Hypothalamus (tissue), 51 donors: Measurements from ENCODE around the gene GRM2.

ENCODE experiments used
- DNase-seq, 51 donors: peaks; one replicate each; lab custom pipeline; 2025; lab: John Stamatoyannopoulos, UW

The GRM2 gene

DNA sequence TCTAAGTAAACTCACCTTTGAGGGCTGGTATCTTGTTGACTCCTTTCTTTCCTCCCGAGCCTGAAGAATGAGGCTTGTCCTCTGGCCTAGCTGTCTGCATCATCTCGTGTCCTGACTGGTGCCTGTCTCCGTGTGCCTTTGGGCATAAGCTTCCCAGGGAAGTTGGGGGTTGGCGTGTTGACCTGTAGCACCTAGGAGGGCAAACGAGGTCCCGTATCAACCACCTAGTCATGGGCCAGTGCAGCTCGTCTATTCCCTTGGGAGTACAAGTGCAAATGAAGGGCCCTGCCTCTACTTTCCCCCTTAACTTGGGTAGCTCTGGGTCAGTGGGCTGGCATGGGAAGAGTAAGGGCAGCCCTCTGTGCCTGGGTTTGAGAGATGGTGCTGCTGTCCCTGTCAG, 27.1 kb upstream of the GRM2 start:
- no peak for DNase-seq

DNA sequence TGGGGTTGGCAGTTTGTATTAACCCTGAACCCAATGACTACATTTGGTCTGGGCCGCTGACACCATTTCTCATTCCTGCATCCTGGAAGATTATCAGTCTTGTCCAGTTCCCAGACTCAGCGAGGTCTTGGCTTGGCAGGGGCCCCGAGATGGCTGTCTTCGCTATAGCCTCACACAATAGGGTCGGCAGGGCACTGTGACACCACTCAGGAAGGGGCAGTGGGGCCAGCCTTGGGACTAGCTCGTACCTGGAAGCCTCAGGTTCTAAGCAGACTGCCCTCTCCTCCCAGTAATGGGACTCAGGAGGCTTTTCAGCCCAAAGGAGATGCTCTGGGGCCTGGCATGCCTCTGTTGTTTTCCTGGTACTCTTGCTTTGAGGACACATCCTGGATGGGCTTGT, 26.7 kb upstream of the GRM2 start:
- no peak for DNase-seq

DNA sequence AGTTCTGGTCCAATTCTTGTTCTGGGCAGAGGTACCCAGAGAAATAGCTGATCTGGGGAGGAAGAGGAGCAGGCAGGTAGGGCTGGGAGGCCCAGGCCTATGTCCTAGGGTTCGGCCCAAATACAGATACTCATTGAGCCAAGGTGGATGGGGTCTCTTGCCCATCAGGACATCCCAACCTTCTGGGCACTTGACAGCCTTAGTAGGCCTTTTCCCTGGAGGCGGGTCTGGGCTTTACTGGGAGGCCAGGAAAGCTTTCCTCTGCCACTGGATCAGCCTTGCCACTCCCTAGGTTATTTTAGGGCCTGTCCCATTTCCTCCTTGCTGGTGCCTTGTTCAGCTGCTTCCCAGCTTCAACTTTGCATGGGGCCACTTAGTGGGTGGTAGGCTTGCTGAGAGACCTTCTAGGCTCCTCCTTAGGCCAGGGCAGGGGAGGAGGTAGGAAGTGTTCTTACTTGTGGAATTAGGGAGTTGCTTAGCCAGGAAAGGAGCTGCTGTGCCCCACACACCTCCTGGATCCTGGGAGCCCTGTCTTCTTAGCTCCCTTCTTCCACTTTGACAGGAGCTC, 26.1 kb upstream of the GRM2 start:
- DNase-seq = no peak

DNA sequence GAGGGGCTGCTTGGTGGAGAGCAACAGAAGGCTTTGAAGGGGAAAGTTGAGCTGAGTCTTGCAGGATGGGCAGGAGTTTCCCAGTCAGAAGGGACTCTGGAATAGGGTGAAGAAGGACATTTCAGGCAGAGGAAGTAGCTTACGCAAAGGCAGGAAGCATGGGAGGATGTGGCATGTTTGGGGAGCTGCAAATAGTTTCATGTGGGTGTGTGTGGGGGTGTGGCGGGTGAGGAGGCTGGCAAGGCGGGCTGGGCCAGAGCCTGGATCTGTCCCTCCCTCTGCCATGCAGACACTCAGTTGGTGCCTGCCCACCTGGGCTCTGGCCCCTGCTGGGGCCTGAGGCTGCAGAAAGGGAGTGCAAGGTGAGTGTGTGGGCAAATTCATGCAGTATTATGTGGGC, 25.4 kb upstream of the GRM2 start:
- DNase-seq = peak in 2 of 51 donors; percentile 3 to 13

DNA sequence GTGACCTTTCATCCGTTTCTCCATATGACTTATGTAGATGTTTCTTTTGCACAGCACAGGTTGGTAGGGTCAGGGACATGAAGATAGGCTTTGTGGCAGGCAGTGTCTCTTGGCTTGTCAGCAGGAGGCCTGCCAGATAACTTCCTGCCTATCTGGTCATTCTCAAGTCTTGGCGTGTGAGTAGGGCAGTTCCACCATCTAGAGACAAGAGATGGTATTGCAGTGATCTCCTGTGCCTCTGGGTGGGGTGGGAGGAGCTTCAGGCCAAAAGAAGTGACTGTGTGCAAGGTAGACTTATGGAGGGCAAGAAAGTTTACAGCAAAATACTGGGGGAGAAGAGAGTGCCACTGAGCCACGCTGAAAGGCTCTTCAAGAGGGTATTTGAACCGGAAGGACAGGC, 24.8 kb upstream of the GRM2 start:
- DNase-seq = peak in 30 of 51 donors; percentile 6 to 59 (median 29)

DNA sequence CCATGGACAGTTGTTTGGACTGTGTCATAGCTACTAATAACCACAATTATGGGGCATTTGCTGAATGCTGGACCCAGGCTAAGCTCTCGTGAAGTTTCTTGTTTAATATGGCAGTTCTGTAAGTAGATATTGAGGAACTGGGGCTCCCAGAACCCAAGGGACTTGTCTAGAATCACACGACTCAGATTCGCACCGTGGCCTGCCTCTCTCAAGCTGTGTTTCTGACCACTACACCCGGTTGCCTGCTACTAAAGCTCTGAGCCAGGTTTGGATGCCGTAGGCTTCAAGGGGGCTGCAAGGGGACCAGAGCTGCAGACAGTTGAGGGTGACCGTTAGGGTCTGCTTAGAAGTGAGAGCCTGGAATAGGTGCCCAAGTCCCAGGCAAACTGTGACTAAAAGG, 24.3 kb upstream of the GRM2 start:
- no peak for DNase-seq

DNA sequence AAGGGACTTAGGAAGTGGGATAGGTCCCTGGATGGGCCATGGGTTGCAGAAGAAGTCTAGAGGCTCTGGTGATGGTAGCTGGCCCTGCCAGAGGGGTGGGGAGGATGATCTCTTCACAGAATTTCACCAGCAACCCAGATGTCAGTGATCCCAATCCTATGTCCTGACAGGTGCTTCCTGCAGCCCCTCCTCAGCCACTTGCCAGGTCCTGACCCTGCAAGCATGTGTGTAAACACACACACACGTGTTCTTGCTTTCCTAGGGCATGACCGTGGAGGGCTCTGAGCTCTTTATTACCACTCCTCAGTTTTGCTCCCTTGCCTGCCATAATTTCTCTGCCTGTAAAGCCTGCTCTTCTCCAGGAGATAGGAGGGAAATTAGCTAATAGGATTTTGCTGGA, 23.3 kb upstream of the GRM2 start:
- DNase-seq = no peak

DNA sequence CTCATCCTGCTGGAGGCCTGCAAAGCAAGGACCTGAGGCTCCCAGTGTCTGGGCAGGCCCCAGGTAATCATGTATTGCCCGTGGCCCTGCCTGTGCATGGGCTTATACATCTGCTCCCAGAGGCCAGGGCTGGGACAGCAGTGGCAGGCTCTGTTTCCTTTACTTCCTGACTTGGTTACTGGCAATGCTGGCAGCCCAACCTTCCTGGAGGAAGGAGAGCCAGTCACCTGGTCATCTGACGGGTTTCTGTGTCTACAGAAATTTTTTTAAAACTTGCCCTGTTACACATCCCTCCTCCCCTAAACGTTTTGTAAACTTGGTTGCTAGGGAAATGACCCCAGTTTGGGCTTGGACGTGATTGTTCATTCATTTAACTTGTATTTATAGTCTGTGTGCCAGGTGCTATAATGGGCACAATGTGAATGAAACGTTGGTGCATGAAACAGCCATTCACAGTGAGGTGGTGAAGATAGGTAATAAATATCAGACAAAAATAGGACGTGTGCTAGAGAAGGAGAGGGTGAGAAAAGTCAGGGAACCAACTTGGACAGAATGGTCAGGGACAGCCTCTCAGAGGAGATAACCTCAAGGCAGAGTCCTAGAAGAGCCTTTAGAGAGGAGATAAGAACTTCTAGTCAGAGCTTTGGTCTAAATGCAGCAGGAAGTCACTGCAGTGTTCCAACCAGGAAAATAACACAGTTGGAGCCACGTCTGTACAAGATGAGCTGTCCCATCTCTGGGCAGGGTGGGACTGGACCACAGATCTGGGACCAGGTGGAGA, 21.7 kb upstream of the GRM2 start:
- DNase-seq = no peak

DNA sequence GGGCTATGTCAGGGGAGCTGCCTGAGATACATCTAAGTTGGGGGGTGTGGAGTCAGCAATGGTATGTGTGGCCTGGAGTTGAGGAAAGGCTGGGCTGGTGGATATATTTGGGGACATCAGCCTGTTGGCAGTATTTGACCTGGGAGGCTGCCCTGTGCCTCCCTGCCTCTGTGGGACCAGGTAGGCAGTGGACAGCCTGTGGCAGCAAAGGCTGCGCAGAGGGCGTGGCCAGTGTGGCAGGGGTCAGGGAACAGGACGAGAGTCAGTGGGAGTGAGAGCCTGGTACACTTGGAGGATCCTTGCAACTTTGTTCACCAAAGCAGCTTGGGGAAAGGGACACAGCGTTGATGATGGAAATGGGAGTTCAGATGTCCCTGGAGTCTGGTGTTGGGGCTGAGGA, 20.8 kb upstream of the GRM2 start:
- no peak for DNase-seq

DNA sequence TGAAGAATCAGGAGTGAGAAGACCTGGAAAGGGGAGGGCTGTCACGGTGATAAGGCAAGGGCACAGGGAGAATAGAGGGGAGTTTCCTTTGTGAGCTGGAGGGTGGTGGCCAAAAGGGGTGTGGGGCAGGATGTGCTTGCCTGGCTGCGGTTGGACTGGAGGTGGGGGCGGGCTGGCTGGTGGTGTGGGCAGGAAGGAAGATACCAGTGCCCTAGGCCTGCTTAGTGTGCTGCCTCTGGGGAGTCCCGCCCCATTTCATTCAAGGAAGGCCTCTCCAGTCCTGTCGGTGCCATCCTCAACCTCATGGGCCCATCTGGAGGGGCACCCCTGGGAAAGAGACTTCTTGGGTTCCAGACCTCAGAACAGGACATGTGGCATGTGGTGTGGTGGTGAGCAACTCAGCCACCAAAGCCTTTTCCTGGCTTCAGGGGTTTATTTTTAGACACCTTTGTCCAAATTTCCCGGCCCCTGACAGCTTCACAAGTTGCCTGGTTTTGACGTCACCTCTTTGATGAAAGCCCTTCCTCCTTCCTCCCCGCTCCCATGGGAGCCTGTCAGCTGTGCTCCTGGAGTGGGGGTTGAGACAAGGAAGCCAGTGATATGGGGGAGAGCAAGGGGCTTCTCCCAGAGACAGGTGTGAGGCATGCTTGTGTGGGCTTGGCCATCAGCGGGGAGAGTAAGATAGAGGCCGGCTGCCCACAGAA, 20.2 kb upstream of the GRM2 start:
- no peak for DNase-seq

DNA sequence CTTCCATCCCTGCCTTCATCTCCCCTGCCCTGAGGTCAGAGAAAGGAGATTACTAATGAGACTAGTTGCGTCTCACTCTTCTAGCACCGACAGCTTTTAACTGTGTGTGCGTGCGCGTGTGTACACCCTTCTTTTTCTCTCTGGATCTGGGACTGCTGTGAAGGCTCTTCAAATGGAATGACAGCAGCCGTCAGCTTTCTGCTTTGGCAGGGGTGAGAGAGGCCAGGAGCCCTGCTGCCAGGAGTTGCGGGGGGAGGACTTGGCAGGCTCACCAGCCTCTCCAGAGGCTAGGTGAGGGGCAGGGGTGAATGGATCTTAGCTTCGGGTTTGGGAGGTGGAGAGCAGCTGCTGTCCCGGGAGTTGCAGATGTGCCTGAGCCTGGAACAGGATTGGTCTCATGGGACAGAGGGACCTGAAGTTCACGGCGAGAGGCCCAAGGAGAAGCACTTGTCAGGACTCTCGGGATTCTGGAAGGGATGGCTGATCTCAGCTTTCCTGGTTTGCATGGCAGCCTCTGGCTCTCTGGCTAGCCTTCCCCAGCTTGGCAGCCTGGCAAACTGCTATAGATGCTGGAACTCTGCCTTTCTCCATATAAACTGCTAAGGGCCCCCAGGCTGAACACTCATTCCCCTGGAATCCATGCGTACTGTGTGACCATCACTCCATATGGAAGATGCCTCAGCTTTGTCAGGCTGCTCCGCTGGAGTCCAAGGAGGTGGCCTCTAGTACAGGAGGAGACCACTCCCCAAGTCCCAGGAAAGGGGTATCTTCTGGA, 19.2 kb upstream of the GRM2 start:
- DNase-seq = no peak

DNA sequence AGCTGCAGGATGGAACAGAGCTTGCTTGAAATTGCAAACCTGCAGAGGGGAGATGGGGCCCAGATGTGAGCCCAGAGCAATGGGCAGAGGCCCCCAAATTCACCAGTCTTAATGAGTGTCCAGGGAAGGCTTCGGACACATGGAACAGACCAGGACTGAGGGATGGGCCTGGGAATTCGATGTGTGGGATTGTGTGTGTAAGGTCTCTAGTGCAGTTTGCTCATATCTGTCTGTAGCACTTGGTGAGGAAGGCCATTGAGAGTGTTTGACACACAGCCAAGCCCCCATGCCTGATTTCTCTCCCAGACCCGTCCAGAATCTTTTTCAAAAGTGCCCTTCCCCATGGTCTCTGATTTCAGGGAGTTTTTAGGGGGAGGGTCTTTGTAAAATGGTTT, 18.7 kb upstream of the GRM2 start:
- DNase-seq = no peak

DNA sequence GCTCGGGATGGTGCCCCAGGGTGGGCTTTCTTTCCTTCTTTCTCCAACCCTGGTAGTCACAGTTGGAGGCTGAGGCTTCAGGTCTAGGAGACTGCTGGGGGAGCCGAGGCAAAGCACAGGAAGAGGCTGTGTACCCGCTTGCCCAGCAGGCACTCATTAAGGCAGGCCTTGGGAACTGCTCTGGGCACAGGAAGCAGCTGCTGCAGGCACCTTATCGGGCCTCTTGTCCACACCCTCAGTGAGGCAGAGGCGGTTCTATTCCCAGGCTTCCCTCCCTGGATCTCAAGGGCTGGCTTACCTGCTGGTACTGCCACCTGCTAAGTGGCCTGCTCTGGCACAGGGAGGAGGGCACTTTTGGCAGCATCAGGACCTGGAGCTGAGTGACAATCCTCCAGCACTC, 15.8 kb upstream of the GRM2 start:
- no peak for DNase-seq

DNA sequence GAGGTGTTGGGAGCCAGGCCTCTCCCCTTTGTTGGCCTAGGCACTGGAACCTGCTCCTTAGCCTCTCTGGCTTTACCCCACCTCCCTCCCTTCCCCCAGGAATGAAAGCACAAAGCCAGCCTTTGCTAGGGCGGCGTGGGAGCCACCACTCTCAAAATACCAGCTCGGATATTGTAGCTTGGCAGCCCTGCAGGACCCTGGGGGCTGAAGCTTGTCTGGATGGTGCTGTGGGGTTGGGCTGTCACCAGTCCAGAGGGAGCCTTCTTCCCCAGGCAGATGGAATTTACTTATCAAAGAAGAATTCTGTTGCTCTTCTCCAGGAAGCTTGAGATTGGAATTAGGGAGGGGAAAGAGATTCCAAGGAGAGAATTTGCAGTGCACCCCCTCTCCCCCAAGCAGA, 14.9 kb upstream of the GRM2 start:
- DNase-seq = no peak

DNA sequence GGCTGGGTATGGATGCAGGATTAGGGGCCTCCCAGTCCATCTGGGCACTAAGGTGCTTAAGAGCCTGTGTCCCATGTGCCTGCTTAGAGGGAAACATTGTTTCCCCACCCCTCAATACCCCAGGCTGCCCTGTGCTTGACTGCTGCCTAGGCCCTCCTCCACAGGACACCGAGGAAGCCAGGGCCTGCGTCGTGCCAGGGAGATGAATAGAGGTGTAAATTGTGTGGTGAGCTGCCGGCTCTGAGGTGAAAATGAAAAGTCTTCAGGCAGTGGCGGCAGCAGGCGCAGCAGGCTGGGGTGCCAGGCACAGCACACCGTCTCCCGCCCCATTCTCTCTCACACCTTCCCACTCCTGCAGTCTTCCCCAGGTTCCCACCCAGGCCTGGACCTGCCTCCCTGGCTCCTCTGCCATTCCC, 13.9 kb upstream of the GRM2 start:
- peak in 1 of 51 donors; percentile 42 for DNase-seq

DNA sequence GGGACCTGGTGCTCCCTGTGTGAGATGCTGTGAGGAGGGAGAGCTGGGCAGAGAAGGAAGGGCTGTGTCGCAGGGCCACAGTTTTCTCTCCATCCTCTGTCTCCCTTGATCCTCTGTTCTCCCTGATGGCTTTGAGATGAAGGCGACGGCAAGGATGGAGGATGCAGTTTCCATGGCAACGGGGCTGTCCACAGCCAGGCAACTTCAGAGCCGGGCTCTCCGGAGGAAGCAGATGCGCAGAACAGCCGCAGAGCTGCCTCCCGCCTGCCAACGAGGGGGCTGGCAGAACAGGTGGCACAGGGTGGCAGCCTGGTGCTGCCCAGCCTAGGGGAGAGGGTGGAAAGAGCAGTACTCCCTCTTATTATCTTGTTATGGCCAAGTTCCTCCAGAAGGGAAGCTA, 9.9 kb upstream of the GRM2 start:
- DNase-seq = peak in 29 of 51 donors; percentile 7 to 69 (median 24)

DNA sequence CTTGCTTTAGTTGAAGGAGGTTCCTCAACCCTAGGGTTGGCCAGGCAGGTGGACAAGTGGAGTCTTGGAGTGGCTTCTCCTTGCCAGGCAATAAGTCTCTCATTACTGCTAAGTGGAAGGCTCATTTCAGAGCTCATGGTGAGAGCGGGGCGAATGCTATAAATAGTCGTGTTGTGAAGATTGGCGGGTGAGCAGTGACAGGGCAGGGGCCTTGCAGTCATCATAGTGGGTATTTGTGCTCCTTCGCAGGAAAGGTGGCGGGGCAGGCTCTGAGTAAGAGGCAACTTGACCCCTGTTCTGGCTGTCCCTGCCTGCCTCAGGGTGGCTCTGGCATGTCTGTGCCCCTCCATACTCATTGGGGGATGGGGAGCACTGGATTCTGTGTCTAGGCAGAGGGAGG, 8.7 kb upstream of the GRM2 start:
- DNase-seq = no peak

DNA sequence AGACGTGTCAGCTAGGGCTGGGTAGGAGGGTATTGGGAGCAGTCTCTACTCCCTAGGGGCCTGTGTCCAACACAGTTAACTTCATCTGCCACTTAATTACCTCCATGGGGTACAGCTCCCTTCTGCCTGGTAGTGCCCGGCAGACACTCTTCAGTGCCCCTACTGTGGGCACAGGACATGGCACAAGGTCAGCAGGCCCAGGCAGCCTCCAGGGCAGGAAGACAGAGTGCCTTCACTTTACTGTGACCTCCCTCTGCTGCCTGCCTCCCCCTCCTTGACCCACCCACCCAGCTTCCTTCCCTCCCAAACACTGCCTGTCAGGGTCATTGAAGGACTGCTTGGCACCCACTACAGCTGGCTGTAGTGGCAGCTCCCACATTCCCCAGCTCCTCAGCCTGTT, 6.5 kb upstream of the GRM2 start:
- no peak for DNase-seq

DNA sequence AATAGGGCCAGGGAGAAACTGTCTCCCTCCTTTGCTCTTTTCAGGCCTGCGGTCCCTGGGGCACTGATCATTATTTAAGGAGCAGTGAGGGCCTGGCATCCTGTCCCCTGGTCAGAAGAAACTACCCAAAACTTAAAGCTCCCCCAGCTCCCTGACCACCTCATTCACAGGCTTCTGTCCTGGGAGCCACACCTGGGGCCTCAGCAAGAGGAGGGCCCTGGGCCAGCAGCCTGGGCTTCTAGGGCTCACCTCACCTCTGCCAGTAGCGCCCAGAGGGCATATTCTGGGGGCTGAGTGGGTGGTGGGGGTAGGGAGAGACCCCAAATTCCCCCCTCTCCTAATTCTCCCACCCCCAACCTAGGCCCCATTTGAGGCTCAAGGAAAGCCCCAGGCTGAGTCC, 4.7 kb upstream of the GRM2 start:
- DNase-seq = no peak

DNA sequence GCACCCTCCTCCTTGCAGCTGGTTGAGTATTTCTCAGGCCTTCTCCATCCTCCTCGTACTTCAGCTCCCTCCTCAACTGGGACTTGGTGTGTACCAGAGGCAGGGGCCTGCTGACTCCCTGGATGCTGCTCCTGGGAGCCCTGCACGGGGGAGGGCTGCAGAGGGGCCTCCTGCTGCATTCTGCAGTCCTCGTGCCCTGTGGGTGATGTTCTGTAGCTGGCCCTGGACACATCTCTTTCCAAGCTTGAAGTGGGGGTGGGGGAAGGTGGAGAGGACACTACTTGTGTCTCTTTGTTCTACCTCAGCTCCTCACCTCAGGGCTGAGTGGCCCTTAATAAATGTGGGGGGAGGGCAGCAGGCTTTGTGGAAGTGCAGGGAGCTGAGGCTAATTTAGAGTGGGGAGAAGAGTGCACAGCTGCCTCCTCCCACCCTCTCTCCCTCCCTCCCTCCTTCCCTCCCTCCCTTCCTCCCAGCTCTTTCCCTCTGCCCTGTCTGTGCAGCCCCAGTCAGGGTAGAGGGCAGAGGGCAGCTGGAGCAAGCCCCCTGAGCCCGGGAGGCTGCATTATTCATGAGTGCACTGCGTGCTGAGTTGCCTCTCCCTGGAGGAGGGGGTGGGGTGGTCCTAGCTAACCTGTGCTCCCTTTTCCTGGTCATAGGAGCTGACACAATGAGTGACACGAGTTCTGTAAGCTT, 3.7 kb upstream of the GRM2 start:
- no peak for DNase-seq
